ENCODE measurements around the gene TMEM266. TPM values are rescaled to one million over a fixed set of nuclear protein-coding genes. Genes with fewer than 3 reads are reported as not detected.

Gene TMEM266
- total RNA-seq, 1 donor, result under 0.01 TPM

GRCh38 chr15:76117181-76117580, 57.4 kb downstream of the TMEM266 start:
- H3K4me3 ChIP-seq (ENCODE audit: low read depth, low read length), result no peak overlapping the region
- no peak for TF ChIP-seq CTCF (IDR thresholded peaks at IDR 0.05; ENCODE audit: insufficient read depth, low read depth, low read length)
- DNase-seq (ENCODE audit: low read depth), result no peak

- H3K4me3 ChIP-seq (ENCODE audit: low read depth, low read length), result no peak overlapping the region
- no peak for DNase-seq (ENCODE audit: low read depth)
- TF ChIP-seq CTCF (IDR thresholded peaks at IDR 0.05; ENCODE audit: insufficient read depth, low read depth, low read length), result no peak
Measured at GRCh38 chr15:76118767-76119166, 59.0 kb downstream of the TMEM266 start.

- no peak overlapping the region for H3K4me3 ChIP-seq (ENCODE audit: low read depth, low read length)
- no peak for TF ChIP-seq CTCF (IDR thresholded peaks at IDR 0.05; ENCODE audit: insufficient read depth, low read depth, low read length)
- DNase-seq (ENCODE audit: low read depth), result no peak
Measured at GRCh38 chr15:76123031-76123430, 63.2 kb downstream of the TMEM266 start.

GRCh38 chr15:76127169-76127568, 67.4 kb downstream of the TMEM266 start:
- no peak for DNase-seq (ENCODE audit: low read depth)
- no peak for TF ChIP-seq CTCF (IDR thresholded peaks at IDR 0.05; ENCODE audit: insufficient read depth, low read depth, low read length)
- no peak overlapping the region for H3K4me3 ChIP-seq (ENCODE audit: low read depth, low read length)

GRCh38 chr15:76127880-76128279, 68.1 kb downstream of the TMEM266 start:
- DNase-seq (ENCODE audit: low read depth), result no peak
- no peak for TF ChIP-seq CTCF (IDR thresholded peaks at IDR 0.05; ENCODE audit: insufficient read depth, low read depth, low read length)
- H3K4me3 ChIP-seq (ENCODE audit: low read depth, low read length), result no peak overlapping the region

- DNase-seq (ENCODE audit: low read depth), result no peak
- no peak overlapping the region for H3K4me3 ChIP-seq (ENCODE audit: low read depth, low read length)
- no peak for TF ChIP-seq CTCF (IDR thresholded peaks at IDR 0.05; ENCODE audit: insufficient read depth, low read depth, low read length)
Measured at GRCh38 chr15:76134537-76134936, 74.8 kb downstream of the TMEM266 start.

GRCh38 chr15:76135516-76135915, 75.7 kb downstream of the TMEM266 start:
- no peak overlapping the region for H3K4me3 ChIP-seq (ENCODE audit: low read depth, low read length)
- TF ChIP-seq CTCF (IDR thresholded peaks at IDR 0.05; ENCODE audit: insufficient read depth, low read depth, low read length), result no peak
- DNase-seq (ENCODE audit: low read depth), result no peak

Data from fibroblast of villous mesenchyme (primary cell).